ENCODE results near the gene RPL10.
A peak's percentile ranks its signal among the peaks of the same experiment; 100 is the strongest.

Gene RPL10

GRCh38 chrX:154351183-154352011 is 46.8 kb upstream of the RPL10 start:
- no peak for TF ChIP-seq CTCF (IDR thresholded peaks at IDR 0.05; ENCODE audit: low read depth, low read length)
- Histone ChIP-seq H3K27me3 (no peaks in the 10 kb centered on the region), H3K4me3 (ENCODE audit: low read depth, low read length) (no peak overlapping the region), H3K4me1 (no peaks in the 10 kb centered on the region), H3K9me3 (no peaks in the 10 kb centered on the region), H3K36me3 (peaks cover 79% of the 10 kb centered on the region)
- peak; percentile 5 for DNase-seq

- H3K9me3 ChIP-seq, result no peaks in the 10 kb centered on the region
- H3K4me1 ChIP-seq, result no peaks in the 10 kb centered on the region
- no peak overlapping the region for H3K4me3 ChIP-seq (ENCODE audit: low read depth, low read length)
- DNase-seq, result peak; percentile 1
- no peaks in the 10 kb centered on the region for H3K27me3 ChIP-seq
- no peak for TF ChIP-seq CTCF (IDR thresholded peaks at IDR 0.05; ENCODE audit: low read depth, low read length)
- peaks cover 85% of the 10 kb centered on the region for H3K36me3 ChIP-seq
Observed at GRCh38 chrX:154352012-154352401, 46.2 kb upstream of the RPL10 start.

GRCh38 chrX:154352466-154352865 is 45.7 kb upstream of the RPL10 start:
- Histone ChIP-seq H3K4me1 (no peaks in the 10 kb centered on the region), H3K27me3 (no peaks in the 10 kb centered on the region), H3K4me3 (ENCODE audit: low read depth, low read length) (no peak overlapping the region), H3K9me3 (no peaks in the 10 kb centered on the region), H3K36me3 (peaks cover 90% of the 10 kb centered on the region)
- TF ChIP-seq CTCF (IDR thresholded peaks at IDR 0.05; ENCODE audit: low read depth, low read length), result no peak
- no peak for DNase-seq

- peak; percentile 1 for DNase-seq
- H3K4me3 ChIP-seq (ENCODE audit: low read depth, low read length), result no peak overlapping the region
- H3K27me3 ChIP-seq, result no peaks in the 10 kb centered on the region
- peaks cover 96% of the 10 kb centered on the region for H3K36me3 ChIP-seq
- no peak for TF ChIP-seq CTCF (IDR thresholded peaks at IDR 0.05; ENCODE audit: low read depth, low read length)
- H3K4me1 ChIP-seq, result no peaks in the 10 kb centered on the region
- no peaks in the 10 kb centered on the region for H3K9me3 ChIP-seq
Observed at GRCh38 chrX:154353172-154353843, 44.9 kb upstream of the RPL10 start.

- Histone ChIP-seq H3K27me3 (no peaks in the 10 kb centered on the region), H3K9me3 (no peaks in the 10 kb centered on the region), H3K4me1 (no peaks in the 10 kb centered on the region), H3K36me3 (peaks cover 96% of the 10 kb centered on the region), H3K4me3 (ENCODE audit: low read depth, low read length) (no peak overlapping the region)
- TF ChIP-seq CTCF (IDR thresholded peaks at IDR 0.05; ENCODE audit: low read depth, low read length), result no peak
- DNase-seq, result no peak
Observed at GRCh38 chrX:154354013-154354412, 44.2 kb upstream of the RPL10 start.

- Histone ChIP-seq H3K4me1 (no peaks in the 10 kb centered on the region), H3K9me3 (no peaks in the 10 kb centered on the region), H3K27me3 (no peaks in the 10 kb centered on the region), H3K4me3 (ENCODE audit: low read depth, low read length) (no peak overlapping the region), H3K36me3 (peaks cover 96% of the 10 kb centered on the region)
- no peak for TF ChIP-seq CTCF (IDR thresholded peaks at IDR 0.05; ENCODE audit: low read depth, low read length)
- DNase-seq, result peak; percentile 41
Observed at GRCh38 chrX:154354516-154354915, 43.7 kb upstream of the RPL10 start.
